ENCODE data around the gene HLCS.

HLCS gene

GRCh38 chr21:36762642-36763041 is 203.8 kb downstream of the HLCS start:
- Mint-ChIP-seq H3K27me3 (ENCODE audit: low read depth) (peaks cover 41% of the 10 kb centered on the region), H3K36me3 (ENCODE audit: low read depth) (no peaks in the 10 kb centered on the region), H3K4me1 (peaks cover 21% of the 10 kb centered on the region), H3K27ac (peak overlapping the region in 2 of 3 experiments; percentile 11 to 38), H3K4me3 (no peak overlapping the region), H3K9me3 (no peaks in the 10 kb centered on the region)
- no peak for TF ChIP-seq CTCF (IDR thresholded peaks at IDR 0.05; ENCODE audit: unreplicated experiment in 3 of 3)

GRCh38 chr21:36761685-36762084 is 204.8 kb downstream of the HLCS start:
- no peaks in the 10 kb centered on the region for H3K9me3 Mint-ChIP-seq
- peaks cover 19% of the 10 kb centered on the region for H3K4me1 Mint-ChIP-seq
- TF ChIP-seq CTCF (IDR thresholded peaks at IDR 0.05; ENCODE audit: unreplicated experiment in 3 of 3): no peak
- no peak overlapping the region for H3K27ac Mint-ChIP-seq
- H3K4me3 Mint-ChIP-seq: no peak overlapping the region
- peaks cover 36% of the 10 kb centered on the region for H3K27me3 Mint-ChIP-seq (ENCODE audit: low read depth)
- peaks cover 2% of the 10 kb centered on the region for H3K36me3 Mint-ChIP-seq (ENCODE audit: low read depth)

- Mint-ChIP-seq H3K36me3 (ENCODE audit: low read depth) (peaks cover 12% of the 10 kb centered on the region), H3K9me3 (no peaks in the 10 kb centered on the region), H3K4me3 (no peak overlapping the region), H3K27ac (peak overlapping the region in 1 of 3 experiments; percentile 28), H3K27me3 (ENCODE audit: low read depth) (peaks cover 23% of the 10 kb centered on the region), H3K4me1 (peaks cover 19% of the 10 kb centered on the region)
- TF ChIP-seq CTCF (IDR thresholded peaks at IDR 0.05; ENCODE audit: unreplicated experiment in 3 of 3): no peak
Observed at GRCh38 chr21:36759348-36760083, 207.0 kb downstream of the HLCS start.

- H3K9me3 Mint-ChIP-seq: no peaks in the 10 kb centered on the region
- H3K4me1 Mint-ChIP-seq: peaks cover 11% of the 10 kb centered on the region
- no peak for TF ChIP-seq CTCF (IDR thresholded peaks at IDR 0.05; ENCODE audit: unreplicated experiment in 3 of 3)
- H3K27ac Mint-ChIP-seq: no peak overlapping the region
- peaks cover 9% of the 10 kb centered on the region for H3K27me3 Mint-ChIP-seq (ENCODE audit: low read depth)
- peaks cover 17% of the 10 kb centered on the region for H3K36me3 Mint-ChIP-seq (ENCODE audit: low read depth)
- no peak overlapping the region for H3K4me3 Mint-ChIP-seq
Observed at GRCh38 chr21:36757196-36757595, 209.3 kb downstream of the HLCS start.

GRCh38 chr21:36756527-36756926 is 209.9 kb downstream of the HLCS start:
- Mint-ChIP-seq H3K36me3 (ENCODE audit: low read depth) (peaks cover 17% of the 10 kb centered on the region), H3K4me3 (no peak overlapping the region), H3K9me3 (no peaks in the 10 kb centered on the region), H3K27me3 (ENCODE audit: low read depth) (peaks cover 9% of the 10 kb centered on the region), H3K27ac (no peak overlapping the region), H3K4me1 (peaks cover 7% of the 10 kb centered on the region)
- no peak for TF ChIP-seq CTCF (IDR thresholded peaks at IDR 0.05; ENCODE audit: unreplicated experiment in 3 of 3)
